Limb (tissue), 2 donors: Measurements from ENCODE around the gene RAB3A.
A peak's percentile ranks its signal among the peaks of the same experiment; 100 is the strongest.
"Not testable (repeated sequence)": the region's sequence is repeated elsewhere in the genome, so short reads cannot be mapped to it uniquely, and the experiment has no call there.

Experiments used
- DNase-seq, 2 donors: peaks; one replicate each; pipeline ENCODE4 v3.0.0-alpha.2; 2016; ENCODE audit errors: extremely low spot score in 2 of 2

RAB3A gene

GRCh38 chr19:18168673-18169381, 35.0 kb downstream of the RAB3A start:
- no peak for DNase-seq

GRCh38 chr19:18167975-18168645, 35.7 kb downstream of the RAB3A start:
- DNase-seq = no peak

DNA sequence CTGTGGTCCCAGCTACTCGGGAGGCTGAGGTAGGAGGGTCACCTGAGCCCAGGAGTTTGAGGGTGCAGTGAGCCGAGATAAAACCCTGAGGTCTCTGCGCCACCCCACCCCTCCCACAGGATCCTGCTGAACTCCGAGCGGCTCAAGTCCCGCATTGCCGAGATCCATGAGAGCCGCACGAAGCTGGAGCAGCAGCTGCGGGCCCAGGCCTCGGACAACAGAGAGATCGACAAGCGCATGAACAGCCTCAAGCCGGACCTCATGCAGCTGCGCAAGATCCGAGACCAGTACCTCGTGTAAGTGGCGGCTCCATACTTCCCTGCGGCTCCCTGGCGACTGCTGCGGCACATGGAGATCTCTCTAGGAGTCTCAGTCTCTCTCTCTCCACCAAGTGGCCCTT, 36.8 kb downstream of the RAB3A start:
- DNase-seq = no peak

DNA sequence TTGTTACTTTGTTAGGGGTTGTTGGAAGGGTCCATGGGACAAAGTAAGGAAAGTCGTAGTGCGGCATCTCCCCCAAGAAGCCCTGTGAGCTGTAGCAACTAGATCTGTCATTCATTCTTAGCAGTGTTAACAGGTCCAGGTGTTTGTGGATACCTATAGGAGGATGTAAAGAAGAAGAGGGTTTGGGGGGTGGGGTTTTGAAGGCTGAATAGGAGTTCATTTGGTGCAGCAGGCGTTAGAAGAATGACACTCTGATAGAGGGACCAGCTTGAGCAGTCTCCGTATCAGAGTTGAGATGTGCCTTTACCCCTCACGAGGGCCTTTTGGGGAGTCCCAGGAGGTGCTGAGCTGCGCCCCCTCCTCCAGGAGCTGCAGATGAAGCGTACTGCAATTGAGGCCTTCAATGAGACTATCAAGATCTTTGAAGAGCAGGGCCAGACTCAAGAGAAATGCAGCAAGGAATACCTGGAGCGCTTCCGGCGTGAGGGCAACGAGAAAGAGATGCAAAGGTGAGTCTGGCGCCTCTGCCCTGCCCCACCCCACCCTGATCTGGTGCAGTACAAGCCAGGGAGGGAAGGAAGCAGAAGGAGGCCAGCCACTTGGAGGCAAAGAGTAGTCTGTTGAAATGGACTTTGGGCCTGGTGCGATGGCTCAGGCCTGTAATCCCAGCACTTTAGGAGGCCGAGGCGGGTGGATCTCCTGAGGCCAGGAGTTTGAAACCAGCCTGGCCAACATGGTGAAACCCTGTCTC, 37.9 kb downstream of the RAB3A start:
- no peak for DNase-seq

- no peak for DNase-seq
Measured at GRCh38 chr19:18164072-18164471, 39.8 kb downstream of the RAB3A start.

- no peak for DNase-seq
Measured at GRCh38 chr19:18161636-18162002, 42.2 kb downstream of the RAB3A start.

DNA sequence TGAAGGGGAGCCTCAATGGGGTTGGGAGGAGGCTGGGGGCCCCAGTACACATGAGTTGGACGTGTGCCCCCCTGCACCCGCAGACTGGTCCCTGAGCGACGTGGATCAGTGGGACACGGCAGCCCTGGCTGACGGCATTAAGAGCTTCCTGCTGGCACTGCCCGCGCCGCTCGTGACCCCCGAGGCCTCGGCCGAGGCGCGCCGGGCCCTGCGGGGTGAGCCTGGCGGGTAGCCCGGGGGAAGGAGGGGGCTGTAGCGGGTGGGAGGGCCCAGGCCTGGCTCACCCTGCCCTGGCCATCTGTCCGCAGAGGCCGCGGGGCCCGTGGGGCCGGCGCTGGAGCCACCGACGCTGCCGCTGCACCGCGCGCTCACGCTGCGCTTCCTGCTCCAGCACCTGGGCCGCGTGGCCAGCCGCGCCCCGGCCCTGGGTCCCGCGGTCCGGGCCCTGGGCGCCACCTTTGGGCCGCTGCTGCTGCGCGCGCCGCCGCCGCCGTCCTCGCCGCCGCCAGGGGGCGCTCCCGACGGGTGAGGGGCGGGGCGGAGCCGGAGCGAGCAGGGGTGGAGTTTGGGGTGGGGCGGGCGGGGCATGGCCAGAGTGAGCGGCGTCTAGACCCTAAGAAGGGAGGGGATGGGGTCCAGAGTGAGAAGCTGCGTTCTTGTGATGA, 42.7 kb downstream of the RAB3A start:
- DNase-seq = peak; percentile 48 to 86

DNA sequence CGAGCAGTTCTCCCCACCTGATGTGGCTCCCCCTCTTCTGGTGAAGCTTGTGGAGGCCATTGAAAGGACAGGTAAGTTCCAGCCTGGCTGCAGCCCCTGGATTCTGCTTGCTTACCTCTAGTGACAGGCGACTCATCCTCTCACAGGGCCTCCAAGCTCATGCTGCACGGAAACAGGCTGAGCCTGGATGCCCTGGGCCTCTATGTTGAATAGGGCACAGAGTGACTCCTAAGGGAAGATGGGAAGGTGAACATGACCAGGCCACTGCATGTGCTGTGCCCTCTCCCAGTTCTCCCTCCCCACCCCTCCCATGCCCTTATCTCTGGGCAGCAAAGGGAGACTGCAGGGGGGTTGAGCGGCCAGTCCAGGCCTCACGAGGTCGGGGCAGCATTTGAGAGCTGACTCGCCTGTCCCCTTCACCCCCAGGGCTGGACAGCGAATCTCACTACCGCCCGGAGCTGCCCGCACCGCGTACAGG, 43.3 kb downstream of the RAB3A start:
- DNase-seq = no peak

- DNase-seq = no peak
Measured at GRCh38 chr19:18159810-18160209, 44.0 kb downstream of the RAB3A start.

DNA sequence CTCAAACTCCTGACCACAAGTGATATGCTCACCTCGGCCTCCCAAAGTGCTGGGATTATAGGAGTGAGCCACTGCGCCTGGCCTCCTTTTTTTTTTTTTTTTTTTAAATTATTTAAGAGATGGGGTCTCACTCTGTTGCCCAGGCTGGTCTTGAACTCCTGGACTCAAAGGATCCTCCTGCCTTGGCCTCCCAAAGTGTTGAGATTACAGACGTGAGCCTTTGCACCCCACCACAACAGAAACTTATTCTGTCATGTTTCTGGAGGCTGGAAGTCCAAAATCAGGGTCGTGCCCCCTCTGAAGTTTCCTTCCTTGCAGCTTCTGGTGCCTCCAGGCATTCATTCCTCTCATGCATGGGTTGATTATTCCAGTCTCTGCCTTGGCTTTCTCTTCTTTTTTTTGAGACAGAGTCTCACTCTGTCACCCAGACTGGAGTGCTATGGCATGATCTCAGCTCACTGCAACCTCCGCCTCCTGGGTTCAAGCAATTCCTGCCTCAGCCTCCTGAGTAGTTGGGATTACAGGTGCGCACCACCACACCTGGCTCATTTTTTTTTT, 44.7 kb downstream of the RAB3A start:
- not testable (repeated sequence) for DNase-seq

DNA sequence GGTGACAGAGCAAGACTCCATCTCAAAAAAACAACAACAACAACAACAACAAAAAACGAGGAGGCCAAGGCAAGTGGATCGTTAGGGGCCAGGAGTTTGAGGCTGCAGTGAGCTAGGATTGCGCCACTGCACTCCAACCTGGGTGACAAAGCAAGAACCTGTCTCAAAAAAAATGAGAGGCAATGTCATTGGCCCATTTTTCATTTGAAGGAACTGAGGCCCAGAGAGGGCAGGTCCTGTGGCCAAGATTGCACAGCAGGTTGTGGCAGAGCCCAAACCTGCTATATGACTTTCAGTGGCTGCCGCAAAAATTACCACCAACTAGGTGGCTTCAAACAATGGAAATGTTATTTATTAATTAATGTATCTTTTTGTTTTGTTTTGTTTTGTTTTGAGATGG, 45.4 kb downstream of the RAB3A start:
- DNase-seq = no peak

DNA sequence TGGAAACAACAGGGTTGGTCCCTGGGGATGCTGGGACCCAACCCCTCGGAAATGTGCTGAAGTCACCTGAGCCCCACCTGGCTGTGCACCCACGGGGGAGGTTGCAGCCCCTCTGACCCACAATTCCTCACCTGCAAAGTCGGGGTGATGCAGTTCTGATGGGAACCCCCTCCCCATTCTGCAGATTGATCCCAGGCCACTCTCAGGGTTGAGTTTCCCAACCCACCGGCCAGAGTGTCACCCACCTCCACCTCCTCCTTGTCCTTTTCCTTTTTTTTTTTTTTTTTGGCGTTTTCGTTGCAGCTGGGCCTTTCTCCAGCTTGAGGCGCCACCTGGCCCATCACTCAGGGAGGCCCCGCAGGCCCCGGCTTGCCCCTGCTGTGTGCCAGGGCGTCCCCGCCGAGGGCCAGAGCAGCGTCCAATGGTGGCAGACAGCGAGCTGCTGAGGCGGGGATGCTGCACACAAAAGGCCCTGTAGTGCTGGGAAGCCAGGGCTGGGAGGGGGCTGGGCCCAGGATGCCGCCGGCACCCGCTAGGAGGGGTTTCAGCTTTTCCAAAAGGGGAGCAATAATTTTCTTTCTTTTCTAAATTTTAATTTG, 46.3 kb downstream of the RAB3A start:
- peak; percentile 78 for DNase-seq

- peak; percentile 83 to 87 for DNase-seq
Measured at GRCh38 chr19:18156841-18157464, 46.9 kb downstream of the RAB3A start.

DNA sequence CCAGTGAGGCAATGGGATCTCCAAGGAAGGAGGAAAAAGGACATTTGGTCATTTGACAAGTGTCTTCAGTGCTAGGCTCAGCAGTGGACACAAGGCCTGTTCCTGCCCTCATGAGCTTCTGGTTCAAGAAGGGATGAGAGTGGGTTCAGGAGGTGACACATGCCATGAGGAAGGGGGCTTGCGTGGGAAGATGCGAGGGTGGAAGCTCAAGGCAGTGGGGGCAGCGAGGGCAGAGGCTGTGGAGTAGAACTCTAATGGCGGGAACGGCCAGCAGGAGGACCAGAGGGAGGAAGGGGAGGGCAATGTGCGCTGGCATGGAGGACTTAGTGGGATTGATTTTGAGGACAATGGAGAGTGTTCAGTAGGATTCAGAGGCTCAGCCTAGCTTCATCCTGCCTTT, 47.6 kb downstream of the RAB3A start:
- DNase-seq = no peak

- no peak for DNase-seq
Measured at GRCh38 chr19:18155095-18156087, 48.5 kb downstream of the RAB3A start.

DNA sequence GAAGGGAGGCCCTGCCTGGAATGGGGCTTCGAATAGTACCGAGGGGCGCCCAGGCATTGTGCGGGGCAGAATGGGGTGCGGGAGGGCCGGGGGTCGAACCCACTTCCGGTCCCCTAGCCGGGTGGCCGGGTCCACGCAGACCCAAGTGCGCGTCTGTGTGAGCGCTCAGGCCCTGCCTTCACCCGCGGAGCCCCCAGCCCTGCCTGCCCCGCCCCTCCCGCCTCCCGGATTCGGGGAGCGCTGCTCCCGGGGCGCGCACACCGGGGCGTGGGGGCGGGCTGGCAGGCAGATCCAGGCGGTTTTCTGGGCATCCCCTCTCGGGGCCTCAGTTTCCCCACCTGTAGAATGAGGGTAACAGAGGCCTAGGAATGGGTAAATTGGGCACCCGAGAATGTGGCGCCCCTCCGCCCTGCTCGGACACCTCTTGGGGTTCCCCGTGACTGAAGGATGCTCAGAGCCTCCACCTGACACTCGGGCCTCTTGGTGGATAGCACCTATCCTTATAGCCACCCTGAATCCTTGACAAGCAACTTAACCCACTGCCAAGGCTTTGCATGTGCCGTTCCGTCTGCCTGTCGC, 50.2 kb downstream of the RAB3A start:
- DNase-seq = no peak

DNA sequence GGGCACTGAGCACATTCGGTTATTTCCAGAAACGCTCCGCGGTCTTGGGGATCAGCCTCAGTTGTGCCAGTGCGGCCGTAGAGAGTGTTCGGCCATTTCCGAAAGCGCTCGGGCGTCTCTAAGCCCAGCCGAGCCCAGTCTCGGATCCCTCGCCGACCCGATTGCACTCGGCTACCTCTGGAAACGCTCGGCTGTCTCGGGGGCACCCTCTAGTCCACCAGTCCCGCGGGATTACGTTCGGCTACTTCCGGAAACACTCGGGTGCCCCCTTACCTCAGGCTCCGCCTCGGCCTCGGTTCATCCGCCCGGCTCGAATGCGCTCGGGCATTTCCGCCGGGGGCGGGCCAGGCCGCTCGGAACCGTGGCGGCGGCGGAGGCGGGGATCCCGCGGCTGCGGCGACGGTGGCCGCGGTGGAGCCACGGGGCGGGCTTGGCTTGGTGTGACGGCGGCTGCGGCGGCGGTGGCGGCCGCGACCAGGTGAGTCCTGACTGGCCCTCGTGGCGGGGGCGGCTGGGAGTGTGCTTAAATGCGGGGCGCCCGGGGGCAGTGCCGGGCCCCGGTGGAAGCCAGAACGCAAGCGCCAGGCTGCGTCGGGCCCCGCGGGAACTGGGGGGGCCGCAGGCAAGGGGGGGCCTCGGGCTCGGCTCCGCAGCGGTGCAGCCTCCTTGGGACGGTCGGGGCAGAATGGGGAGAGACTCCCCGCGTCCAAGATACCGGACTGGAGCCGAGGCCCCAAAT, 50.9 kb downstream of the RAB3A start, which contains the start of gene PIK3R2:
Gene PIK3R2 (plus strand): TSS at position 347 of the 739 bp plus-strand sequence. CDS start 2,717 bp downstream, outside the sequence.
- peak; percentile 97 to 100 for DNase-seq

- peak; percentile 95 to 97 for DNase-seq
Measured at GRCh38 chr19:18152442-18152816, 51.4 kb downstream of the RAB3A start.
